ENCODE results near the gene OR2H2. TPM values are rescaled to one million over a fixed set of nuclear protein-coding genes. Genes with fewer than 3 reads are reported as not detected.

OR2H2 gene
- total RNA-seq, 1 experiment from 2014 or later: not detected

- in situ Hi-C loops (cut with HindIII; ENCODE audit: low sequenced_read_pairs): no loop called here
- peak; percentile 67 for DNase-seq (ENCODE audit: low spot score)
Measured at GRCh38 chr6:29589423-29590048, 4.6 kb downstream of the OR2H2 start.

- in situ Hi-C loops (cut with HindIII; ENCODE audit: low sequenced_read_pairs): no loop called here
- DNase-seq (ENCODE audit: low spot score): no peak
Measured at GRCh38 chr6:29590218-29590808, 5.4 kb downstream of the OR2H2 start.

- in situ Hi-C loops (cut with HindIII; ENCODE audit: low sequenced_read_pairs): no loop called here
- DNase-seq (ENCODE audit: low spot score): no peak
Measured at GRCh38 chr6:29591677-29592076, 6.8 kb downstream of the OR2H2 start.

- in situ Hi-C loops (cut with HindIII; ENCODE audit: low sequenced_read_pairs): no loop called here
- no peak for DNase-seq (ENCODE audit: low spot score)
Measured at GRCh38 chr6:29593199-29593855, 8.4 kb downstream of the OR2H2 start.

GRCh38 chr6:29596381-29596900 lies 11.5 kb downstream of the OR2H2 start:
- in situ Hi-C loops (cut with HindIII; ENCODE audit: low sequenced_read_pairs): no loop called here
- no peak for DNase-seq (ENCODE audit: low spot score)

GRCh38 chr6:29597184-29597583 lies 12.3 kb downstream of the OR2H2 start:
- DNase-seq (ENCODE audit: low spot score): no peak
- in situ Hi-C loops (cut with HindIII; ENCODE audit: low sequenced_read_pairs): no loop called here

- no peak for DNase-seq (ENCODE audit: low spot score)
- in situ Hi-C loops (cut with HindIII; ENCODE audit: low sequenced_read_pairs): no loop called here
Measured at GRCh38 chr6:29598172-29598747, 13.3 kb downstream of the OR2H2 start.

GRCh38 chr6:29602564-29603361 lies 17.8 kb downstream of the OR2H2 start:
- in situ Hi-C loops (cut with HindIII; ENCODE audit: low sequenced_read_pairs): no loop called here
- peak; percentile 25 for DNase-seq (ENCODE audit: low spot score)

GRCh38 chr6:29603456-29603855 lies 18.5 kb downstream of the OR2H2 start:
- no peak for DNase-seq (ENCODE audit: low spot score)
- in situ Hi-C loops (cut with HindIII; ENCODE audit: low sequenced_read_pairs): no loop called here

- in situ Hi-C loops (cut with HindIII; ENCODE audit: low sequenced_read_pairs): no loop called here
- DNase-seq (ENCODE audit: low spot score): peak; percentile 27
Measured at GRCh38 chr6:29603930-29604329, 19.0 kb downstream of the OR2H2 start.

- in situ Hi-C loops (cut with HindIII; ENCODE audit: low sequenced_read_pairs): no loop called here
- DNase-seq (ENCODE audit: low spot score): peak; percentile 30
Measured at GRCh38 chr6:29608131-29608530, 23.2 kb downstream of the OR2H2 start.

- no peak for DNase-seq (ENCODE audit: low spot score)
Measured at GRCh38 chr6:29610540-29610939, 25.6 kb downstream of the OR2H2 start.

GRCh38 chr6:29611426-29611825 lies 26.5 kb downstream of the OR2H2 start:
- DNase-seq (ENCODE audit: low spot score): peak; percentile 13
- in situ Hi-C loops (cut with HindIII; ENCODE audit: low sequenced_read_pairs): no loop called here

More at GRCh38 chr6:29610540-29610939, 25.6 kb downstream of the OR2H2 start:
- in situ Hi-C loops (cut with HindIII; ENCODE audit: low sequenced_read_pairs): no loop called here

- DNase-seq (ENCODE audit: low spot score): no peak
- in situ Hi-C loops (cut with HindIII; ENCODE audit: low sequenced_read_pairs): no loop called here
Measured at GRCh38 chr6:29617782-29618554, 33.0 kb downstream of the OR2H2 start.

- no peak for DNase-seq (ENCODE audit: low spot score)
- in situ Hi-C loops (cut with HindIII; ENCODE audit: low sequenced_read_pairs): no loop called here
Measured at GRCh38 chr6:29619578-29620160, 34.7 kb downstream of the OR2H2 start.

GRCh38 chr6:29620630-29621029 lies 35.7 kb downstream of the OR2H2 start:
- peak; percentile 29 for DNase-seq (ENCODE audit: low spot score)

GRCh38 chr6:29624520-29624961 lies 39.6 kb downstream of the OR2H2 start:
- DNase-seq (ENCODE audit: low spot score): peak; percentile 25
- in situ Hi-C loops (cut with HindIII; ENCODE audit: low sequenced_read_pairs): no loop called here

More at GRCh38 chr6:29620630-29621029, 35.7 kb downstream of the OR2H2 start:
- in situ Hi-C loops (cut with HindIII; ENCODE audit: low sequenced_read_pairs): no loop called here

- in situ Hi-C loops (cut with HindIII; ENCODE audit: low sequenced_read_pairs): no loop called here
Measured at GRCh38 chr6:29625337-29625930, 40.5 kb downstream of the OR2H2 start.

More at GRCh38 chr6:29625337-29625930, 40.5 kb downstream of the OR2H2 start:
- DNase-seq (ENCODE audit: low spot score): peak; percentile 23
